NOMO-1 treated with DMSO at 0.1 percent for 48 hours (cell line): ENCODE data around the gene TRPM7.
"Not testable (repeated sequence)": the region's sequence is repeated elsewhere in the genome, so short reads cannot be mapped to it uniquely, and the experiment has no call there.

ENCODE experiments used
- DNase-seq: peaks from one replicate; lab custom pipeline; 2025; ENCODE audit not compliant: unreplicated experiment; lab: John Stamatoyannopoulos, UW

Gene TRPM7

GRCh38 chr15:50665938-50666337 lies 20.7 kb downstream of the TRPM7 start:
- DNase-seq = no peak

- DNase-seq = no peak
These were observed 31.0 kb downstream of the TRPM7 start for GRCh38 chr15:50655555-50655954.

GRCh38 chr15:50653156-50653743 lies 33.3 kb downstream of the TRPM7 start:
- DNase-seq = no peak

GRCh38 chr15:50652671-50653070 lies 33.9 kb downstream of the TRPM7 start:
- no peak for DNase-seq

GRCh38 chr15:50641318-50641717 lies 45.3 kb downstream of the TRPM7 start:
- DNase-seq = no peak

- no peak for DNase-seq
These were observed 50.5 kb downstream of the TRPM7 start for GRCh38 chr15:50636146-50636545.

- DNase-seq = no peak
These were observed 52.9 kb downstream of the TRPM7 start for GRCh38 chr15:50633653-50634052.

GRCh38 chr15:50628421-50628820 lies 58.2 kb downstream of the TRPM7 start:
- DNase-seq = no peak

GRCh38 chr15:50627351-50628055 lies 59.1 kb downstream of the TRPM7 start:
- DNase-seq = no peak

GRCh38 chr15:50624616-50625168 lies 61.9 kb downstream of the TRPM7 start:
- no peak for DNase-seq

- DNase-seq = not testable (repeated sequence)
These were observed 64.1 kb downstream of the TRPM7 start for GRCh38 chr15:50622361-50622943.

- DNase-seq = not testable (repeated sequence)
These were observed 69.6 kb downstream of the TRPM7 start for GRCh38 chr15:50616960-50617359.

GRCh38 chr15:50616554-50616953 lies 70.0 kb downstream of the TRPM7 start:
- DNase-seq = not testable (repeated sequence)

GRCh38 chr15:50613600-50613999 lies 73.0 kb downstream of the TRPM7 start:
- DNase-seq = no peak

GRCh38 chr15:50607129-50607528 lies 79.5 kb downstream of the TRPM7 start:
- no peak for DNase-seq

GRCh38 chr15:50605462-50605861 lies 81.1 kb downstream of the TRPM7 start:
- no peak for DNase-seq

- not testable (repeated sequence) for DNase-seq
These were observed 84.6 kb downstream of the TRPM7 start for GRCh38 chr15:50602028-50602427.

GRCh38 chr15:50594311-50594710 lies 92.3 kb downstream of the TRPM7 start:
- DNase-seq = no peak

- no peak for DNase-seq
These were observed 92.8 kb downstream of the TRPM7 start for GRCh38 chr15:50593761-50594160.

- DNase-seq = no peak
These were observed 96.3 kb downstream of the TRPM7 start for GRCh38 chr15:50590288-50590687.

GRCh38 chr15:50577492-50577891 lies 109.1 kb downstream of the TRPM7 start:
- DNase-seq = no peak

GRCh38 chr15:50576166-50576565 lies 110.4 kb downstream of the TRPM7 start:
- peak; percentile 7 for DNase-seq
